ENCODE measurements around the gene NKIRAS1.

DNA sequence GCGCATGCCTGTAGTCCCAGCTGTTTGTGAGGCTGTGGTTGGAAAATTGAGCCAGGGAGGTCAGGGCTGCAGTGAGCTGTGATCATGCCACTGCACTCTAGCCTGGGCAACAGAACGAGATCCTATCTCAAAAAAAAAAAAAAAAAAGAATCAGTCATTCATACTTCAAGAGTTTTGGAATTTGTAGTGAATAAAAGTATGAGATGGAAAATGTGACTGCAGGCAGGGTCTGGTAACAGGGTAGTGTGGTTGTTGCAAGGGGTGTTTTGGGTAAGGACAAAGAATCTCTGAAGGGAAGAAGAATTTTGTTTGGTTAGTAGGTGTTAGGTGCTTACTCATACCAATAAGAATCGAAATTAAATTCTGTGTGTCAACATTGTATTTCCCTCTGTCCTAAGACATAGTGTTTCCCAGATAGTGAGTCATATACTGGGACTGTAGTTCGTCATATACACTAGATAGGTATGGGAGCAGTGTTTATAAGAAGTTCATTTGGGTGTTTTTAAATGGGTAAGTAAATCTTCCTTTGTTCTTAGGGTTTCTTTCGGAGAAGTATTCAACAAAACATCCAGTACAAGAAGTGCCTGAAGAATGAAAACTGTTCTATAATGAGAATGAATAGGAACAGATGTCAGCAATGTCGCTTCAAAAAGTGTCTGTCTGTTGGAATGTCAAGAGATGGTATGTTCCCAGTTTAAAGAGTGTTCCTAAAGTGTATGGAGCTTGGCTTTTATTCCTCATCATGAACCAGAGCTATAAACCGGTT is 42.5 kb upstream of the NKIRAS1 start:
- TF ChIP-seq, protein P1, sequence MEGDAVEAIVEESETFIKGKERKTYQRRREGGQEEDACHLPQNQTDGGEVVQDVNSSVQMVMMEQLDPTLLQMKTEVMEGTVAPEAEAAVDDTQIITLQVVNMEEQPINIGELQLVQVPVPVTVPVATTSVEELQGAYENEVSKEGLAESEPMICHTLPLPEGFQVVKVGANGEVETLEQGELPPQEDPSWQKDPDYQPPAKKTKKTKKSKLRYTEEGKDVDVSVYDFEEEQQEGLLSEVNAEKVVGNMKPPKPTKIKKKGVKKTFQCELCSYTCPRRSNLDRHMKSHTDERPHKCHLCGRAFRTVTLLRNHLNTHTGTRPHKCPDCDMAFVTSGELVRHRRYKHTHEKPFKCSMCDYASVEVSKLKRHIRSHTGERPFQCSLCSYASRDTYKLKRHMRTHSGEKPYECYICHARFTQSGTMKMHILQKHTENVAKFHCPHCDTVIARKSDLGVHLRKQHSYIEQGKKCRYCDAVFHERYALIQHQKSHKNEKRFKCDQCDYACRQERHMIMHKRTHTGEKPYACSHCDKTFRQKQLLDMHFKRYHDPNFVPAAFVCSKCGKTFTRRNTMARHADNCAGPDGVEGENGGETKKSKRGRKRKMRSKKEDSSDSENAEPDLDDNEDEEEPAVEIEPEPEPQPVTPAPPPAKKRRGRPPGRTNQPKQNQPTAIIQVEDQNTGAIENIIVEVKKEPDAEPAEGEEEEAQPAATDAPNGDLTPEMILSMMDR (IDR thresholded peaks at IDR 0.05; ENCODE audit: low read depth, low read length) = no peak
- no peak for TF ChIP-seq EZH2phosphoT487 (IDR thresholded peaks at IDR 0.05; ENCODE audit: low read depth)
